ENCODE data around the gene ESYT2.

Gene ESYT2

DNA sequence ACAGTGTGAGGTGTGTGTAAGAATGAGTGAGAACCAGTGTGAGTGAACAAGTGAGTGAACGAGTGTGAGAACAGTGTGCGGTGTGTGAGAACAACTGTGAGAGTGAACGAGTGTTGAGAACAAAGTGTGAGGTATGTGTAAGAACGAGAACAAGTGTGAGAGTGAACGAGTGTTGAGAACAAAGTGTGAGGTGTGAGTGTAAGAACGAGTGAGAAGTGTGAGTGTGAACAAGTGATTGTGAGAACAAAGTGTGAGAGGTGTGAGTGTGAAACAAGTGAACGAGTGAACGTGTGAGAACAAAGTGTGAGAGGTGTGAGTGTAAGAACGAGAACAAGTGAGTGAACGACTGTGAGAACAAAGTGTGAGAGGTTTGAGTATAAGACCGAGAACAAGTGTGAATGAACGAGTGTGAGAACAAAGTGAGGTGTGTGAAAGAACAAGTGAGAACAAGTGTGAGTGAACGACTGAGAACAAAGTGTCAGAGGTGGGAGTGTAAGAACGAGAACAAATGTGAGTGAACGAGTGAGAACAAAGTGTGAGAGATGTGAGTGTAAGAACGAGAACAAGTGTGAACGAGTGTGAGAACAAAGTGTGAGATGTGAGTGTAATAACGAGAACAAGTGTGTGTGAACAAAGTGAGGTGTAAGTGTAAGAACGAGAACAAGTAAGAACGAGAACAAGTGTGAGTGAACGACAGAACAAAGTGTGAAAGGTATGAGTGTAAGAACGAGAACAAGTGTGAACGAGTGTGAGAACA lies 47.9 kb downstream of the ESYT2 start:
- DNase-seq = no peak
- in situ Hi-C loops (cut with MboI; ENCODE audit: low pct_unique_long_range_greater_than_20kb, low sequenced_read_pairs) = no loop called here

DNA sequence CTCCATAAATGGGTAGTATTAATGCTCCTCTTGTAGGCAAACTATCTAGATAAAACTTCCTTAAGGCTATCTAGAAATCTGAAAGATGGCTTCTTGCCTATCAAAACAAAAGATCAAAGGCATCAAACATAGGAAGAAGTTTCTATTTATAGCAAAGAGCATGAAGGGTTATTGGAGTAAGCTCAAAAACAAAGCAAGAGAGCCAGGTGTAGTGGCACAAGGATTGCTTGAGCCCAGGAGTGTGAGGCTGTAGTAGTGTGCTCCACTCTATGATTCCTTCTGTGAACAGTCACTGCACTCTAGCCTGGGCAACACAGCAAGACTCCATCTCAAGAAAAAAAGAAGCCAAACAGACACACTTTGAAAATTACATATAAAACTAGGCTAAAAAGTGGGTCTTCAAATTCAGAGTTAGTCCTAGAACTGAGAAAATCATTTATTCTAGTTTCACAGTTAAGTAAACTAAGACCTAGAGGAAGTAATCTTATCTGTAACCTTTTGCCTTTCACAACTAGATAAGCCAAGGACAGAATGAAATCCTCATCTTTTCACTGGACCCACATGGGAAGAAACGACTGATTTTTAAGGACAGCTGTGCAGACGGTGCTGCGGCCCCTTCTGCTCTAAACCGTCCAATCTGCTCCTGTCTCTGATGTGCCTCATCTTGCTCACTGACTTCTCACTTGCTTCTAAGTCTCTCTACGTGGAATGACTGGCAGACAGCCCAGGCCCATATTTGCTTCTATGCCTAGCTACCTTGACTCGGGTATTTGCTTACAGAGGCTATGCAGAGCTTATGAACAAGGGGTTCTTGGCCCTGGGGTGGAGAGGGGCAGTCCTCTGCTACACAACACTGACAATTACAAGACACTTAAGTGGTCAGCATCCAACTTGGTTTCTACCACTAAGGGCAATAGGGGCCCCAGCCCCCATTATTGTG lies 50.0 kb downstream of the ESYT2 start:
- in situ Hi-C loops (cut with MboI; ENCODE audit: low pct_unique_long_range_greater_than_20kb, low sequenced_read_pairs) = no loop called here
- no peak for DNase-seq

DNA sequence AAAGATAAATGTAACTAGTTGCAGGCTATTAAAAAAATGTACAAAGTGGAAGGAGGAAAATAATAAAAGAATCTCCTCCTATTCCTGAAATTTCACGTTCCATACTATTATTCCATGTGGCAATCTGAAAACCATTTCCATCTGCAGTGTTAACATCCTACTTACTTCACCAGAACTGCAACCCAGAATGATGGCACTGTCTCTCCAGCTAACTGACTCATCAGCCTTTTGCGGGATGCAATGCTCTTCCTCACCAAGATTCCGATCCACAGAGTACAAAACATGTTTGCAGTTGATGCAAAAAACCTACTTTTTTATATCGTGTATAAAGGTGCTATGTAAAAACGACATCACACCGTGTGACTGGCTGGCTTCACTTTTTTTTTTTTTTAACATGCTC lies 50.8 kb downstream of the ESYT2 start:
- no peak for DNase-seq
- in situ Hi-C loops (cut with MboI; ENCODE audit: low pct_unique_long_range_greater_than_20kb, low sequenced_read_pairs) = no loop called here

DNA sequence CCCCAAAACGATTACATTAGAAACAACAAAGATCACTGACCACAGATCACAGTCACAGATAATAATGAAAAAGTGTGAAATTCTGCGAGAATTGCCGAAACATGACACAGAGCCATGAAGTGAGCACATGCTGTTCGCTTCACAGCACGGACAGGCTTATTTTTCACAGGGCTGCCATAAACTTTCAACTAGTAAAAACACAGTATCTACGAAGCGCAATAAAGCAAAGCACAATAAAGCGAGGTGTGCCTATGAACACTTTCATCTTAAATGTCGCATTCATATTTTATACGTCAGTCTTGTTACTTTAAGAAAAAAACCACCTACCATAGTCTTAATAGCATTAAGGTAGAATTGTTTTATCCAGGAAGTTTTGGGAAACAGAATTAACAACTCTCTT lies 51.5 kb downstream of the ESYT2 start:
- DNase-seq = no peak
- in situ Hi-C loops (cut with MboI; ENCODE audit: low pct_unique_long_range_greater_than_20kb, low sequenced_read_pairs) = no loop called here

DNA sequence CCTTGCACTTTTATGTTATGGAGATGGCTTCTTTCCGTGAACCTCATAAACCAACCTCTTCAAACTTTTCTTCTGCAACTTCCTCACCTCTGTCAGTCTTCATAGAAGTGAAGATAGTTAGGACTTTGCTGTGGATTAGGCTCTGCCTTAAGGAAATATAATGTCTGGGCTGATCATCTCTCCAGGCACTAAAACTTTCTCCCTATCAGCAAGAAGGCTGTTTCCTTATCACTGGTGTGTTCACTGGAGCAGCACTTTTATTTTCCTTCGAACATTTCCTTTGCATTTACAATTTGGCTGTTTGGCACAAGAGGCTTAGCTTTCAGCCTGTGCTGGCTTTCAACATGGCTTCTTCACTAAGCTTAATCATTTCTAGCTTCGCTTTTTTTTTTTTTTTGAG lies 52.8 kb downstream of the ESYT2 start:
- DNase-seq = no peak
- in situ Hi-C loops (cut with MboI; ENCODE audit: low pct_unique_long_range_greater_than_20kb, low sequenced_read_pairs) = no loop called here

DNA sequence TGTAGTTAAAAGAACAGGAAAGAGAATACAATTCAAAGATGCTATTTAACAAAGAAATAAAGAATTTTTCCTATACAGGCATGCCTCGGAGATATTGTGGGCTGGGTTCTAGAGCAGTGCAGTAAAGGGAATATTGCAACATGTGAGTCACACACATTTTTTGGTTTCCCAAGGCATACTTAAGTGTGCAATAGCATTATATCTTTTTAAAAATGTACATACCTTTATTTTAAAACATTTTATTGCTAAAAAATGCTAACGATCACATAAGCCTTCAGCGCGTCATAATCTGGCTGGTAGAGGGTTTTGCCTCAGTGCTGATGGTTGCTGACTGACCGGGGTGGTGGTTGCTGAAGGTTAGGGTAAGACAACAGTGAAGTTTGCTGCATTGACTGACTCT lies 54.4 kb downstream of the ESYT2 start:
- in situ Hi-C loops (cut with MboI; ENCODE audit: low pct_unique_long_range_greater_than_20kb, low sequenced_read_pairs) = no loop called here
- no peak for DNase-seq

DNA sequence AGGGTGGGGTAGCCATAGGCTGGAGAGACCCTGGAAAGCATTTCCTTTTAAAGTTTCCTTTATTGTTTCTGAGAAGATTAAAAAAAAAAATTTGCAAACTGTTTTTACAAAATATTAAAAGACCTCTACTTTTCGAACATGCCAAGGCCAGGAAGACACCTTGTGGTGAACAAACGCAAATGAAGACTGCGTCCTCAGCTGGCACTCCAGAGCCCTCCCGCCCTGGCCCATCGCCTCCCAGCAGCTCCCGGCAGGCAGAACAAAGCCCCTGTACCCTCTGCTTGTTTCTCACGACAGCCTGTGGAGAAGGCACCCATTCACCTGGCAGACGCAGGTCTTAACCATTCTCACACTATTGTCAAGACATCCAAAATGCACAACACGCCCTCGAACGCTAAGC lies 56.4 kb downstream of the ESYT2 start:
- DNase-seq = no peak
- in situ Hi-C loops (cut with MboI; ENCODE audit: low pct_unique_long_range_greater_than_20kb, low sequenced_read_pairs) = no loop called here

DNA sequence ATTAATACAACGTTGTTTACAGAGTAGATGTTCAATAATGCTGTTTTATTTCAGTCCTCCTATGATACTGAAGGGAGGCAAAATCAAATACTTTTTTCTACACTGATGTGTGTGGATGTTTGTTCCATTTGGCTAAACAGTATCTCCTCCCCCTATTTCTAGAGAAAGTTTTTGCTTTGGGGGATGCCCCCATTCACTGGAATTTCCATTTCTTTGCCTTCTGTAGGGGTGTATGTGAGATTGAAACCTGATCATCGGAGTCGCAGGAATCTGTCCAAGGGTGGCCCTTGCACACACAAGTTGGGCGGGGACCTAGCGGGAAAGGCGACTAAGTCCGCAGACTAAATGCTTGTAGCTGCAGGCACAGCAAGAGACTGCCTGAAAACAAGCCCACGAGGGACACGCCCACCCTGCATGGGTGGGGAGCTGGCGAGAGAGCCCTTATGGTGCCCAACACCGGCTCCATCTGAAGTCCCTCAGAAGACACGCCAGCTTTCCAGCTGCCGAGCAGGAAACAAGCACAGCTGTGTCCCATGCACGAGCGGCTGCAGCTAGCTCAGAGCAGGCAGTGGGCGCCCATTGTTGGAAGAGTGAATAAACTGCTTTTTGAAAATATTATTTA lies 58.0 kb downstream of the ESYT2 start:
- no peak for DNase-seq
- in situ Hi-C loops (cut with MboI; ENCODE audit: low pct_unique_long_range_greater_than_20kb, low sequenced_read_pairs) = no loop called here

DNA sequence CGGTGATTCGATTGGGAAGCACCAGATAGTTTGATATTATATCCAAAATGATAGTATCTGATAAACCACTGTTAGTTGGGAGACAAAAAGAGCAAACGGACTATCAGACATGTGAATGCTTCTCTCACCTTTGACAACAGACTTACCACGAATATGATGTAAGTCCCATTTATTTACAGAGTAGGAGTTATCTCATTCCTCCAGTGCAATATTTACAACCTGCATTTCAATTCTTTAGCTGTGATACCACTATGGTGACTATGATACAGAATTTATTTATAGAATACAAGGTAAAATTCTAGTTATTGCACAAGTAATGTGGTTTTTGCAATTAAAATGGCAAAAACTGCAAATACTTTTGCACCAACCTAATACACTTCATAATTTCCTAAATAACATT lies 61.6 kb downstream of the ESYT2 start:
- in situ Hi-C loops (cut with MboI; ENCODE audit: low pct_unique_long_range_greater_than_20kb, low sequenced_read_pairs) = no loop called here
- DNase-seq = no peak

DNA sequence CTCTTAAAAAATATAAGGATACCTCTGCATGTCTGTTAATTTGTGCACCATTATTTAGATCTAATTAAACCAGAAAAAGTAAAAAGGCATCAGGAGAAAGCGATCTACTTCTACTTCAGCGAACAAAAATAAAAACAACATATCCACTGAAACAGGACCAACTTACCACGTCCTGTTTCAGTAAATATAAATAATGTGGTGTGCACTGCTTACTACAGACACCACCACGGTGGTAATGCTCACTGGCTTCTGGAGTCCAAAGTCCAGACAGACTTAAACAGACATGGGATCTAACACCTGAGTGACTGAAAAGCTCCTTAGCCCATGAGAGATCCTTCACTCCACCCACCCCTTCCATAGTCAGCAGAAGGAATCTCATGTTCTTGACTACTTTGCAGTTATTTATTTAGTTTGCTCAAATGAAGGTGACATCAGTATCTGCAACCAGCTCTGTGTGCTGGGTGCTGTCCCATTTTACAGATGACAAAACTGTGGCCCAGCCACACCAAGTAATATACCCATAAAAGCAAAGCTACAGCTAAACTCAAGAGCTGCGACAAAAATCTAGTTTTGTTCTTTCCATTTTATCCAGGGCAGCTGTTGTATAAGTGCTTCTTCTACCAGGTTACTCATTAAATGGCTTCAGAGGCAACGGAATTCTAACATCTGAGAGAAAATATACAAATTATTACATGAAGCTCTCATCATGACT lies 62.6 kb downstream of the ESYT2 start:
- no peak for DNase-seq
- in situ Hi-C loops (cut with MboI; ENCODE audit: low pct_unique_long_range_greater_than_20kb, low sequenced_read_pairs) = no loop called here

DNA sequence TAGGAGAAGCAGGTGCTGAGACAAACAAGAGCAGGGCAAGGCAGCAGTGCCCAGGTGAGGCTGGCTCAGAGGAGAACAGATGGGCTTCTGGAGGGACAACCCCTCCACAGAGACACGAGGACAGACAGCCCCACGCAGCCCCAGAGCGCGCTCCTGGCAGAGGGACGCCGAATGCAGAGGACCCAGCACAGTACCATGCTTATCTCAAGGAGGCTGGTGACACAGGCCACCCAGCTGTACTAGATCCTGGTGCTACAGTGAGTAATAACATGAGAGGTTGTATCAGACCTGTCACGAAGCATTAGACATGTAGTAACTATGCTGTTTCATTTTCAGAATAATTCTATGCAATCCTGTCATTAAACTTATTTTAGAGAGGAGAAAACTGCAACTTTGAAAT lies 64.3 kb downstream of the ESYT2 start:
- no peak for DNase-seq
- in situ Hi-C loops (cut with MboI; ENCODE audit: low pct_unique_long_range_greater_than_20kb, low sequenced_read_pairs) = no loop called here

DNA sequence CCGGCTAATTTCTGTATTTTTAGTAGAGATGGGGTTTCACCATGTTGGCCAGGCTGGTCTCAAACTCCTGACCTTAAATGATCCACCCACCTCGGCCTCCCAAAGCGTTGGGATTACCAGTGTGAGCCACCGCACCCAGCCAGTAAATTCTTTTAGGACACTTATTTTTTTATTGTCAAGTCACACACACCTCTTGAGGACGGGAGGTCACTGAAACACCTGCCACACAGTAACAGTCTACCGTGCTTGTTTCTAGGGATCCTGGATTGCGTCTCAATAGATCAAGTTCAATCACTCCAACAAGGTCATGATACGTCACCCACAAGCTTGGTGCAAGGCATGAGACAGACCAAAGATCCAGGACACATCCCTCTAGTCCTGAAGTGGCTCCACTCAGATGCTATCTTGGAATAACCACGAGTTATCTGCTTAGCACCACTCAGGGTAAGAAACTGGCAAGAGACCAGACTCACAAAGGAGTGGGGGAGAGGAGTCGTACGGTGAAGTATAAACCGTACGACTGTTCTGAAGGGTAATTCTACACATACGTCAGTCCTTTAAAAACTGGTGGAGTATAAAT lies 65.8 kb downstream of the ESYT2 start:
- in situ Hi-C loops (cut with MboI; ENCODE audit: low pct_unique_long_range_greater_than_20kb, low sequenced_read_pairs) = no loop called here
- no peak for DNase-seq

DNA sequence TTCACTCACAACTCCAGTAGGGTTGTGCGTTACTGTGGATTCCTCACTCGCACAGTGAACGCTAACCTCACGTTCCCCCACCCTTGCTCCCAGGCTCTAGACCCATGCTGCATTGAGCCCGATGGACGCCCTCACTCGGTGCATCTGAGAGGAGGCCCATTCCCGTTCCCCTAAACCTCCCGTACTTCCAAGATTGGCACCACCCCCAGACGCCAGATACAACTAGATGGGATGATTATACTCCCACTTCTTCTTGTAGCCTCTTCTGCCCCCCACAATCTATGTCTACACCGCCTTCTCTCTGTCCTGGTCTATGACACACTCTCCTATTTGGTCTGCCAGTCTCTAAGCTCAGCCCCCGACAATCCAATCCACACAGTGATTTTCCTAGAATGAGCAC lies 67.4 kb downstream of the ESYT2 start:
- DNase-seq = no peak
- in situ Hi-C loops (cut with MboI; ENCODE audit: low pct_unique_long_range_greater_than_20kb, low sequenced_read_pairs) = no loop called here

DNA sequence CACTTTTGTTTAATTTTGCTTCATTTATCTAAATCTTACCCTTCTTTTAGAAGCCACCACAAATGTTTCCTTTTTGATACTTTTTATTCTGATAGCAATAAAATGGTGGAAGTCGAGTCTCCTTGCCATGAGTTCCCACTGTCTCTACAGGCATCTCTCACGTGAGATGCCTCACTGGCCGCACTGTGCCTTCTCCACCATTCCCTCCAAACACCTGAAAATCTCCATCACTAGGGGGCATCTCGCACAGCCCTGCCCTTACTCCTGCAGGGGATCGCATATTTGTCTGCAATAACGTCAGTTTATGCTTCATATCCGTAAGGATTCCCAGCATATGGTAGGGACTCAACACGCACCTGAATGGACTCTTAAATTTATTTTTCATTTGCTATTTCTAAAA lies 68.4 kb downstream of the ESYT2 start:
- no peak for DNase-seq
- in situ Hi-C loops (cut with MboI; ENCODE audit: low pct_unique_long_range_greater_than_20kb, low sequenced_read_pairs) = no loop called here

DNA sequence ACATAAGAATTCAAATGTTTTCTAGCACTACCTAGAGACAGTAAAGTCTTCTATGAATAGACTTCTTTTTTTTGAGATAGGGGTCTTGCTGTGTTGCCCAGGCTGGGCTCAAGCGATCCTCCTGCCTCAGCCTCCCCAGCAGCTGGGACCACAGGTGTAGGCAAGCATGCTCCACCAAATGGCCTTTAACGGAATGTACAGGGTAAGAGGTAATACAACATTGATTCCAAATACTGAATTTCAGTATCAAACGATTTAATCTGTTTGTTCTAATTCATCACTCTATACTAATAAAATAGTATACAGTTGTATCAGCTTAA lies 68.9 kb downstream of the ESYT2 start:
- DNase-seq = no peak
- in situ Hi-C loops (cut with MboI; ENCODE audit: low pct_unique_long_range_greater_than_20kb, low sequenced_read_pairs) = no loop called here

DNA sequence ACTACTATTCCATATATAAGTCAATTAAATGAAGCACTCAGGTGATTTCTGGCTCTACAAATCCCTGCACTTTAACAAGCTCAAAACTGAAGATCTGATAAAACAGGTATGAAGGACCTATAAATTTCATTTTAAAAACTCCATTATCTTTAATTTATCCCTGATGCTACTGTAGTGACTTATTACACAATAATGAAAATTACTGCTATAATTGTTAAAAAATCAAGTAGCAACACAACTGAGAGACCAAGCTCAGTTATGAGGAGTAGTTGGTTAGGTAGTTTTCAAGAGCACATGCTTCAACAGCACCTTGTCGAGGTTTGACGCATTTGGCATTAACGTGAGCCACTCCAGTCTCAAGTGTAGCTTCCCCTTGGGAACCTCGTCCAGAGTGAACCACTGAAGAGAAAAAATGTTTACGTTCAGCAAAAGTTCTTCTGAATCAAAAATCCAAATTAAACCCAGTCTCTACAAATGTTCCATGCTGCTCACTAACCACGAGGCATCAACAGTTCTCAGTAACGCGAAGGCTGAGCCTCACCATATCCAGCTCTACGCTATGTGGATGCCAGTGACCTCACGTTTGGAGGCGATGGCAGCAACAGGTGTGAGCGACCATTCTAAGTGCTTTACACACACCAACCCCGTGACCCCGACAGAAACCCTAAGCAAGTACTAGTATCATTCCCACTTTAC lies 69.4 kb downstream of the ESYT2 start:
- in situ Hi-C loops (cut with MboI; ENCODE audit: low pct_unique_long_range_greater_than_20kb, low sequenced_read_pairs) = no loop called here
- DNase-seq = no peak

DNA sequence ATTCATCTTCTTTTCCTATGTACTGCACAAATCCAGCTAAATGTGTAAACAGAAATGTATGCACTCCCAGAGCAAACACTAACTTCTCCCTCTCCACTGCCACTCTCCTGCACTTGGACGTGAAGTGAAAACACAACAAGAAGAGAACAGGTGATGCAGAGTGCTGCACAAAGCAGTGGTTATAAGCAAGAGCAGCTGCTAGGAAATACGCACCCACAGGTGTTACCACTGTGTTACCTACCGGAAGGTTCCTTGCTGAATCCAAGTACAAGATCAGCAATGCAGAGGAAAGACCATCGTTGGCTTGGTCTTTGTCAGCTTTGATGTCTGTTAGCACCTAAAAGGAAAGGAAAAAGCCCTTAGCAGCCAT lies 70.1 kb downstream of the ESYT2 start:
- in situ Hi-C loops (cut with MboI; ENCODE audit: low pct_unique_long_range_greater_than_20kb, low sequenced_read_pairs) = no loop called here
- no peak for DNase-seq

DNA sequence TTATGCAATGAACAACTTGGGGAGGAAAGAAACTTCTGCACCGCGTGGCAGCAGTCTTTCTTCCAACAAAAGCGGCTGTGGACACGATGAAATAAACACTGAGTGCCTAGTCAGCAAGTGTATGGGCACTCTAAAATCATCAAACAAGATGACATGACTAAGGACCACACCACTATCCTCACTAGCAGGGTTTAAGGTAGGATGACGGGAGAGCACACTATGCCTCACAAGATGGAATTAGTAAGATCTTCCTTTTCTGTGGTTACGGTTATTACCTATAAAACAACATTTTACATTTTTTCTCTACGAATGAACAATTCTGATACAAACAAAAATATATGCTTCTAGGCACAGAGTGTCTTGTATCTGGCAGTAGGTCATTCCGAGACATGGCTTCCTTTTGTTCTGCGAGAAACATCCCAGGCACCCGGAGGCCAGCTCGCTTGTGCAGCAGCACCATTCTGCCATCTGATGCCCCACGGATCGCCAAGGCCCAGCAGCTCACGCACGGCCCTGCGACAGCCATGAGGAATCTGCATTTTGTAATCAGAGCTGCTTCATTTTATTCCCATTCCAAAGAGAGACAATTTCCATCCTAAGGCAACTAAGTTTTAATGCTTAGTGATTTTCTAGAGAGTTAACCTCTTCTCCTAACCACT lies 70.6 kb downstream of the ESYT2 start:
- DNase-seq = no peak
- in situ Hi-C loops (cut with MboI; ENCODE audit: low pct_unique_long_range_greater_than_20kb, low sequenced_read_pairs) = no loop called here
